ENCODE measurements around the gene IRF2. TPM values are rescaled to one million over a fixed set of nuclear protein-coding genes. Genes with fewer than 3 reads are reported as not detected.

The IRF2 gene
- total RNA-seq, 2 donors from 2014 or later: 17.3 to 24.6 TPM

- no peak for TF ChIP-seq CTCF (conservative IDR thresholded peaks at IDR 0.05)
- Mint-ChIP-seq H3K36me3 (ENCODE audit: low read depth) (peaks cover 7% of the 10 kb centered on the region), H3K9me3 (no peaks in the 10 kb centered on the region), H3K4me3 (no peak overlapping the region), H3K27me3 (ENCODE audit: insufficient read depth) (no peaks in the 10 kb centered on the region), H3K27ac (no peak overlapping the region), H3K4me1 (peaks cover 54% of the 10 kb centered on the region)
- H3K9ac ChIP-seq (ENCODE audit: extremely low read depth, low read length, poor library complexity, severe bottlenecking): no peak overlapping the region
- H3K4me3 ChIP-seq (ENCODE audit: low read length): no peak overlapping the region
- no peaks in the 10 kb centered on the region for H3K27me3 ChIP-seq (ENCODE audit: control insufficient read depth, insufficient read depth, low read length, poor library complexity, severe bottlenecking)
- H3K9me3 ChIP-seq (ENCODE audit: control insufficient read depth, low read length): no peaks in the 10 kb centered on the region
- H3K36me3 ChIP-seq (ENCODE audit: control insufficient read depth, insufficient read depth, low read length): no peaks in the 10 kb centered on the region
- no peak overlapping the region for H3K27ac ChIP-seq (ENCODE audit: low read depth, low read length)
- H3K4me1 ChIP-seq (ENCODE audit: control insufficient read depth, insufficient read depth, low read length): peaks cover 11% of the 10 kb centered on the region
- DNase-seq: no peak
Measured at GRCh38 chr4:184451726-184452125, 22.6 kb downstream of the IRF2 start.

GRCh38 chr4:184450743-184451535 is 23.4 kb downstream of the IRF2 start:
- DNase-seq: peak; percentile 17
- no peaks in the 10 kb centered on the region for H3K27me3 Mint-ChIP-seq (ENCODE audit: insufficient read depth)
- Histone ChIP-seq H3K4me3 (ENCODE audit: low read length) (no peak overlapping the region), H3K9ac (ENCODE audit: extremely low read depth, low read length, poor library complexity, severe bottlenecking) (no peak overlapping the region), H3K4me1 (ENCODE audit: control insufficient read depth, insufficient read depth, low read length) (peaks cover 11% of the 10 kb centered on the region), H3K9me3 (ENCODE audit: control insufficient read depth, low read length) (no peaks in the 10 kb centered on the region), H3K27me3 (ENCODE audit: control insufficient read depth, insufficient read depth, low read length, poor library complexity, severe bottlenecking) (no peaks in the 10 kb centered on the region), H3K36me3 (ENCODE audit: control insufficient read depth, insufficient read depth, low read length) (no peaks in the 10 kb centered on the region), H3K27ac (ENCODE audit: low read depth, low read length) (no peak overlapping the region)
- H3K27ac Mint-ChIP-seq: no peak overlapping the region
- H3K9me3 Mint-ChIP-seq: no peaks in the 10 kb centered on the region
- peaks cover 2% of the 10 kb centered on the region for H3K36me3 Mint-ChIP-seq (ENCODE audit: low read depth)
- H3K4me3 Mint-ChIP-seq: no peak overlapping the region
- WGBS, 2 experiments (ENCODE audit: insufficient coverage in 1 of 2, insufficient read length in 1 of 2): 93 to 100% methylated on average over 3 to 8 of the region's 8 CpGs
- peaks cover 57% of the 10 kb centered on the region for H3K4me1 Mint-ChIP-seq
- no peak for TF ChIP-seq CTCF (conservative IDR thresholded peaks at IDR 0.05)

GRCh38 chr4:184450045-184450444 is 24.3 kb downstream of the IRF2 start:
- Histone ChIP-seq H3K4me1 (ENCODE audit: control insufficient read depth, insufficient read depth, low read length) (peaks cover 11% of the 10 kb centered on the region), H3K9me3 (ENCODE audit: control insufficient read depth, low read length) (no peaks in the 10 kb centered on the region), H3K4me3 (ENCODE audit: low read length) (no peak overlapping the region), H3K36me3 (ENCODE audit: control insufficient read depth, insufficient read depth, low read length) (no peaks in the 10 kb centered on the region), H3K9ac (ENCODE audit: extremely low read depth, low read length, poor library complexity, severe bottlenecking) (no peak overlapping the region), H3K27me3 (ENCODE audit: control insufficient read depth, insufficient read depth, low read length, poor library complexity, severe bottlenecking) (no peaks in the 10 kb centered on the region), H3K27ac (ENCODE audit: low read depth, low read length) (no peak overlapping the region)
- H3K4me3 Mint-ChIP-seq: no peak overlapping the region
- no peaks in the 10 kb centered on the region for H3K36me3 Mint-ChIP-seq (ENCODE audit: low read depth)
- H3K27me3 Mint-ChIP-seq (ENCODE audit: insufficient read depth): no peaks in the 10 kb centered on the region
- 97% methylated on average over 5 of the region's 5 CpGs; no CpG with 5 or more reads in 1 of the 2 experiments for WGBS, 2 experiments (ENCODE audit: insufficient coverage in 1 of 2, insufficient read length in 1 of 2)
- no peak overlapping the region for H3K27ac Mint-ChIP-seq
- peaks cover 63% of the 10 kb centered on the region for H3K4me1 Mint-ChIP-seq
- no peak for TF ChIP-seq CTCF (conservative IDR thresholded peaks at IDR 0.05)
- no peak for DNase-seq
- no peaks in the 10 kb centered on the region for H3K9me3 Mint-ChIP-seq

Measured in endodermal cell (in vitro differentiated cells).